Spleen (tissue), 7 donors: ENCODE measurements around the gene IZUMO2.

Experiments used
- POLR2A ChIP-seq, 3 donors: fragments of 450-650 bp; IDR thresholded peaks; one replicate each; pipeline ENCODE4 v1.5.1; 2017; ENCODE audit warnings: antibody characterized with exemption in 3 of 3, mild to moderate bottlenecking in 1 of 3
- POLR2AphosphoS5 ChIP-seq, 3 donors: sonication (generic); formaldehyde crosslinking; IDR thresholded peaks; one replicate each; pipeline ENCODE4 v1.5.1; 2017; ENCODE audit warnings: antibody characterized with exemption in 3 of 3
- TF ChIP-seq, protein P1 (sequence below), 11 experiments: fragments of 200-600 bp in 7 of 11; fragments of 450-650 bp in 4 of 11; sonication (generic) in 4 of 11; IDR thresholded peaks in 8 of 11; conservative IDR thresholded peaks in 3 of 11; 1 replicate in 7 of 11; 2 replicates in 4 of 11; pipeline versions ENCODE4 v1.4.0 to v1.8.0; 2016 to 2021; ENCODE audit warnings: antibody characterized with exemption in 11 of 11, inconsistent platforms in 4 of 11, mild to moderate bottlenecking in 1 of 11
- donor health status: DM: no; HTN: no; CAD: no; lungs with moderate emphysema.
- donor health status: DM: no; HTN: no; CAD: no.
- donor health status: DM: no; HTN: no; CAD: no.

DNA sequence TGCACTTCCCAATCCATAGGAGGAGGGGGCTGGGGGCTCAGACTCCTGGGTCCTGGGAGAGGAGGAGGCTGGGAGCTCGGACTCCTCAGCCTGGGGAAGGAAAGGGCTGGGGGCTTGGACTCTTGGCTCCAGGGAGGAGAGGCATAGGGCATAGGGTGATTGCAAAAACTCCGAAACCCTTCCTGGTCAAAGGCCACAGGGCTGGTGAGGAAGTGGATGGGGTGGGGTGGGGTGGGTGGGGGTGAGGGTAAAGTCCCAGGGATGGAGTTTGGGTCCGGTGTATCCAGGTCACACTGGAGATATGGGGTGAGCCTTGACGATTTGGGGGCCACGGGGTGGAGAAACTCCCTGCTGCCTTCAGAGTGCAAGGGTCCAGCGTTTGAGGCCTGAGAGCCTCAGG lies 43.1 kb upstream of the IZUMO2 start:
- TF ChIP-seq POLR2A (IDR thresholded peaks at IDR 0.05): no peak
- TF ChIP-seq, protein P1, sequence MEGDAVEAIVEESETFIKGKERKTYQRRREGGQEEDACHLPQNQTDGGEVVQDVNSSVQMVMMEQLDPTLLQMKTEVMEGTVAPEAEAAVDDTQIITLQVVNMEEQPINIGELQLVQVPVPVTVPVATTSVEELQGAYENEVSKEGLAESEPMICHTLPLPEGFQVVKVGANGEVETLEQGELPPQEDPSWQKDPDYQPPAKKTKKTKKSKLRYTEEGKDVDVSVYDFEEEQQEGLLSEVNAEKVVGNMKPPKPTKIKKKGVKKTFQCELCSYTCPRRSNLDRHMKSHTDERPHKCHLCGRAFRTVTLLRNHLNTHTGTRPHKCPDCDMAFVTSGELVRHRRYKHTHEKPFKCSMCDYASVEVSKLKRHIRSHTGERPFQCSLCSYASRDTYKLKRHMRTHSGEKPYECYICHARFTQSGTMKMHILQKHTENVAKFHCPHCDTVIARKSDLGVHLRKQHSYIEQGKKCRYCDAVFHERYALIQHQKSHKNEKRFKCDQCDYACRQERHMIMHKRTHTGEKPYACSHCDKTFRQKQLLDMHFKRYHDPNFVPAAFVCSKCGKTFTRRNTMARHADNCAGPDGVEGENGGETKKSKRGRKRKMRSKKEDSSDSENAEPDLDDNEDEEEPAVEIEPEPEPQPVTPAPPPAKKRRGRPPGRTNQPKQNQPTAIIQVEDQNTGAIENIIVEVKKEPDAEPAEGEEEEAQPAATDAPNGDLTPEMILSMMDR (IDR thresholded peaks at IDR 0.05 in 8 of 11, conservative IDR thresholded peaks at IDR 0.05 in 3 of 11): no peak
- TF ChIP-seq POLR2AphosphoS5 (IDR thresholded peaks at IDR 0.05): no peak
